Measurements from ENCODE around the gene TBC1D8B. TPM values are rescaled to one million over a fixed set of nuclear protein-coding genes. Genes with fewer than 3 reads are reported as not detected.

The TBC1D8B gene
- total RNA-seq, 1 experiment from 2014 or later, result 1.1 TPM

- Histone ChIP-seq H3K36me3 (replicated peaks; ENCODE audit: control insufficient read depth, insufficient read depth, low read length) (no peaks in the 10 kb centered on the region), H3K27me3 (ENCODE audit: control insufficient read depth, insufficient read depth, low read length) (no peaks in the 10 kb centered on the region), H3K4me3 (ENCODE audit: insufficient read depth, low read depth, low read length) (no peak overlapping the region)
- no peak for DNase-seq
Observed at GRCh38 chrX:106874075-106874474, 71.6 kb downstream of the TBC1D8B start.

- no peak overlapping the region for H3K4me3 ChIP-seq (ENCODE audit: insufficient read depth, low read depth, low read length)
- H3K36me3 ChIP-seq (replicated peaks; ENCODE audit: control insufficient read depth, insufficient read depth, low read length), result no peaks in the 10 kb centered on the region
- DNase-seq, result no peak
- H3K27me3 ChIP-seq (ENCODE audit: control insufficient read depth, insufficient read depth, low read length), result no peaks in the 10 kb centered on the region
Observed at GRCh38 chrX:106875151-106875550, 72.7 kb downstream of the TBC1D8B start.

- H3K4me3 ChIP-seq (ENCODE audit: insufficient read depth, low read depth, low read length), result no peak overlapping the region
- no peak for DNase-seq
- H3K36me3 ChIP-seq (replicated peaks; ENCODE audit: control insufficient read depth, insufficient read depth, low read length), result no peaks in the 10 kb centered on the region
- no peaks in the 10 kb centered on the region for H3K27me3 ChIP-seq (ENCODE audit: control insufficient read depth, insufficient read depth, low read length)
Observed at GRCh38 chrX:106889468-106889867, 87.0 kb downstream of the TBC1D8B start.

GRCh38 chrX:106891762-106892460 is 89.4 kb downstream of the TBC1D8B start:
- Histone ChIP-seq H3K4me3 (ENCODE audit: insufficient read depth, low read depth, low read length) (no peak overlapping the region), H3K36me3 (replicated peaks; ENCODE audit: control insufficient read depth, insufficient read depth, low read length) (no peaks in the 10 kb centered on the region), H3K27me3 (ENCODE audit: control insufficient read depth, insufficient read depth, low read length) (no peaks in the 10 kb centered on the region)
- DNase-seq, result no peak

GRCh38 chrX:106894392-106894909 is 92.0 kb downstream of the TBC1D8B start:
- no peak overlapping the region for H3K4me3 ChIP-seq (ENCODE audit: insufficient read depth, low read depth, low read length)
- DNase-seq, result peak; percentile 68
- no peaks in the 10 kb centered on the region for H3K36me3 ChIP-seq (replicated peaks; ENCODE audit: control insufficient read depth, insufficient read depth, low read length)
- H3K27me3 ChIP-seq (ENCODE audit: control insufficient read depth, insufficient read depth, low read length), result no peaks in the 10 kb centered on the region

- Histone ChIP-seq H3K4me3 (ENCODE audit: insufficient read depth, low read depth, low read length) (no peak overlapping the region), H3K36me3 (replicated peaks; ENCODE audit: control insufficient read depth, insufficient read depth, low read length) (no peaks in the 10 kb centered on the region), H3K27me3 (ENCODE audit: control insufficient read depth, insufficient read depth, low read length) (no peaks in the 10 kb centered on the region)
- DNase-seq, result no peak
Observed at GRCh38 chrX:106894978-106895452, 92.5 kb downstream of the TBC1D8B start.

GRCh38 chrX:106897259-106897658 is 94.8 kb downstream of the TBC1D8B start:
- H3K4me3 ChIP-seq (ENCODE audit: insufficient read depth, low read depth, low read length), result no peak overlapping the region
- no peaks in the 10 kb centered on the region for H3K36me3 ChIP-seq (replicated peaks; ENCODE audit: control insufficient read depth, insufficient read depth, low read length)
- no peaks in the 10 kb centered on the region; the same call in 1 of the 2 replicates for H3K27me3 ChIP-seq (ENCODE audit: control insufficient read depth, insufficient read depth, low read length)

GRCh38 chrX:106898462-106898861 is 96.0 kb downstream of the TBC1D8B start:
- Histone ChIP-seq H3K27me3 (ENCODE audit: control insufficient read depth, insufficient read depth, low read length) (no peaks in the 10 kb centered on the region; the same call in 1 of the 2 replicates), H3K4me3 (ENCODE audit: insufficient read depth, low read depth, low read length) (no peak overlapping the region), H3K36me3 (replicated peaks; ENCODE audit: control insufficient read depth, insufficient read depth, low read length) (no peaks in the 10 kb centered on the region)
- DNase-seq, result peak; percentile 67

More at GRCh38 chrX:106897259-106897658, 94.8 kb downstream of the TBC1D8B start:
- no peak for DNase-seq

GRCh38 chrX:106899276-106899675 is 96.8 kb downstream of the TBC1D8B start:
- DNase-seq, result no peak
- Histone ChIP-seq H3K4me3 (ENCODE audit: insufficient read depth, low read depth, low read length) (no peak overlapping the region), H3K36me3 (replicated peaks; ENCODE audit: control insufficient read depth, insufficient read depth, low read length) (no peaks in the 10 kb centered on the region), H3K27me3 (ENCODE audit: control insufficient read depth, insufficient read depth, low read length) (no peaks in the 10 kb centered on the region; the same call in 1 of the 2 replicates)

- no peak for DNase-seq
- no peaks in the 10 kb centered on the region for H3K36me3 ChIP-seq (replicated peaks; ENCODE audit: control insufficient read depth, insufficient read depth, low read length)
- no peak overlapping the region for H3K4me3 ChIP-seq (ENCODE audit: insufficient read depth, low read depth, low read length)
- H3K27me3 ChIP-seq (ENCODE audit: control insufficient read depth, insufficient read depth, low read length), result no peaks in the 10 kb centered on the region; the same call in 1 of the 2 replicates
Observed at GRCh38 chrX:106899841-106900240, 97.4 kb downstream of the TBC1D8B start.

- no peaks in the 10 kb centered on the region for H3K36me3 ChIP-seq (replicated peaks; ENCODE audit: control insufficient read depth, insufficient read depth, low read length)
- H3K4me3 ChIP-seq (ENCODE audit: insufficient read depth, low read depth, low read length), result no peak overlapping the region
- DNase-seq, result no peak
- H3K27me3 ChIP-seq (ENCODE audit: control insufficient read depth, insufficient read depth, low read length), result peaks cover 1% of the 10 kb centered on the region; the same call in 1 of the 2 replicates
Observed at GRCh38 chrX:106901341-106901740, 98.9 kb downstream of the TBC1D8B start.

GRCh38 chrX:106901781-106902219 is 99.3 kb downstream of the TBC1D8B start:
- no peaks in the 10 kb centered on the region for H3K36me3 ChIP-seq (replicated peaks; ENCODE audit: control insufficient read depth, insufficient read depth, low read length)
- DNase-seq, result no peak
- no peak overlapping the region for H3K4me3 ChIP-seq (ENCODE audit: insufficient read depth, low read depth, low read length)
- peaks cover 1% of the 10 kb centered on the region; the same call in 1 of the 2 replicates for H3K27me3 ChIP-seq (ENCODE audit: control insufficient read depth, insufficient read depth, low read length)

GRCh38 chrX:106902684-106903083 is 100.2 kb downstream of the TBC1D8B start:
- no peak overlapping the region for H3K4me3 ChIP-seq (ENCODE audit: insufficient read depth, low read depth, low read length)

GRCh38 chrX:106903291-106903824 is 100.9 kb downstream of the TBC1D8B start, which contains the start of gene RIPPLY1:
RIPPLY1 (minus strand) TSS chrX:106903341; CDS start chrX:106903287, 54 bp downstream.
- Histone ChIP-seq H3K36me3 (replicated peaks; ENCODE audit: control insufficient read depth, insufficient read depth, low read length) (no peaks in the 10 kb centered on the region), H3K27me3 (ENCODE audit: control insufficient read depth, insufficient read depth, low read length) (peaks cover 1% of the 10 kb centered on the region; the same call in 1 of the 2 replicates), H3K4me3 (ENCODE audit: insufficient read depth, low read depth, low read length) (no peak within 1 kb of the TSS)
- DNase-seq, result no peak

More at GRCh38 chrX:106902684-106903083, 100.2 kb downstream of the TBC1D8B start:
- no peaks in the 10 kb centered on the region for H3K36me3 ChIP-seq (replicated peaks; ENCODE audit: control insufficient read depth, insufficient read depth, low read length)
- H3K27me3 ChIP-seq (ENCODE audit: control insufficient read depth, insufficient read depth, low read length), result peaks cover 1% of the 10 kb centered on the region; the same call in 1 of the 2 replicates
- DNase-seq, result no peak

Measured in H7 (cell line).